NCI-H2196 (cell line): ENCODE data around the gene TUFT1.
"Not testable (repeated sequence)": the region's sequence is repeated elsewhere in the genome, so short reads cannot be mapped to it uniquely, and the experiment has no call there.

Source experiments
- DNase-seq: peaks from one replicate; lab custom pipeline; 2025; ENCODE audit not compliant: unreplicated experiment; lab: John Stamatoyannopoulos, UW

TUFT1 gene

DNA sequence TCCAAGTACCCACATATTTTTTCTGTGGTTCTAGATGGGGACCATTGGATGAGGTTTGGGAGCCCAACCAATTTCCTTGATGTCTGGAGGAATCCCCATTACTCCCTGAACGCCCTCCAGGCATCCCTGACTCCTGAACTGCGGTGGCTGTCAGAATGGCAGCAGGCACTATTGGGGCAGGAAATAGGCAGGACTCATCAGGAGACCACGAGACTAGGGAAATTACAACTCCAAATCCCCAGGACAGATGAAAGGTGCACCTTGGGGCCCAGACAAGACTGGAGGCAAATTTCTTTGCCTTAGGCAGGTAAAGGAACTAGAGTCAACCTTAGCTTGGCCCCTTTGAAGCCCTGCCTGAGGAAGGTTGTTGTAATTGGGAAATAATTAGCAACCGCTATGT is 27.8 kb upstream of the TUFT1 start:
- no peak for DNase-seq

DNA sequence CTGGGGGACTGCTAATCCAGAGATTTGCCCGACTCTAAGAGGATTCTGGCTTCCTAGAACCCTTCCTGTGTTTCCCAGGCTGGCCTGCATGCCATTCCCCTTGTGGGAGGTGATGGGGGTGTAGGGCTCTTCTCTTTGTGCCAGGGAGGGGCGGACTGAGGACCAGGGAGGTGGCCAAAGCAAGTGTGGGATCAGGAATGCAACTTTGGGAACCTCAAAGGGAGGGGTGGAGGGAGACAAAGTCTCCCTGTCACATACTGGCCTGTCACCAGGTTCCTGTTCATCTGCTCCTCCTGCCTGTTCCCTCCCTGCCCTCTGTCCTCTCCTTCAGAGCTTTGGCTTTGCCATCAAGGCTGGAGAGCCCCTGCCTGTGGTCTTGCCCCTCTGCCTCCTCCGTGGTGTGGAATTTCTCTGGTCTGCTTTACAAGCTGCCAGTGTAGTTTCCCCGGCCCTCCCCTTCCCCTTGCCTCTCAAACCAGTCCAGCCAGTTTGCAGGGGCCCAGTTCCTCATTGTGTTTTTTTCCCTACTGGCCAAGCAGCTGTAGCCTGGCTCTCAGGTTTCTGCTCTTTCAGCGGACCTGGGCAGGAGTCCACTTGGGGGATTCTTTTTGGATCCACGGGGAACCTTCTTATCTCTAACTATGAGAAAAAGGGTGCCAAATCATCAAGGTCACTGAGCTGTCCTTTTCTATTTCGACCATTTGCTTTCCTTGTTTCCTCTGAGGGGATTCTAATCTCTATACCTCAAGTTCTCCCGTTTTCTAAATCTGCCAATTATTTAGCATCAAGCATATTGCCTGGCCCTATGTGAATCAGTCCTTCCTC is 27.1 kb upstream of the TUFT1 start:
- peak; percentile 78 for DNase-seq

DNA sequence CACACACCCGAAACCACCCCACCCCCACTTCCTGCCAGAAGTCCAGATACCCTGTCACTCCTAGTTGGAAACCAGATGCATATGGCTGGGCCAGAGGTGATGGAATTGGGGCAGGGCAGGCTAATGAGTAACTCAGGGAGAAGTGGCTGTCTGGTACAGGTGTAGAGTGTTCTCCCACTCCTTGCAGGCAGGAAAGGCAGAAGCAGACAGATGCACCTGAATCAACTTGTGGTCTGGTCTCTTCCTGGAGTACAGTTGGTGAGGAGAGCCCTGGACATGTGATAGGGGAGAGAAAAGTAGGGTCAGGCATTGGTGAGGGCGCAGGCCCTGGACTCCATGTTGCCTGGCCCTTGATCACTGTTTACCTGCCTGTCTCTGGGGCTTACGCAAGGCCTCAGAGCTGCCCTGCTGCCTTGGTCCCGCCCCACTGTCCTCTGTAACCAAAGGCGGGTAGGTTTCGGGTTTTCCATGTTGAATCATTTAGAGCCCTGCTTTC is 26.4 kb upstream of the TUFT1 start:
- peak; percentile 71 for DNase-seq

DNA sequence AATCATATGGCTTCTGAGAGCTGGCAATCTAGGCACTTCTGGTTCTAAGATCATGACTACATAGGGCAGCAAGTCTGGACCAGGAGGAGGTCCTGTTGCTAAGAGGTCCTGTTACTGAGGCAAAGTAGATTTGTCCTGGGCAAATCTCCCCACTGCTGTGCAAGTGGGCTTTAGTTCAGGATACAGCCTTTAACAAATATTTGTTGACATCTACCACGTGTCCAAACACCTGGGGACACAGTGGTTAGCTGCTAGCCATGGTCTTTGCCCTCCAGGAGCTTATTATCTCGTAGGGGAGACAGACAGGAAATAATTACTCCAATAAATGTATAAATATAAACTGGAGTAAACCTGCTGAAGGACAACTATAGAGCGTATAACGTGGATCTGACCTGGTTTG is 25.7 kb upstream of the TUFT1 start:
- DNase-seq: no peak

DNA sequence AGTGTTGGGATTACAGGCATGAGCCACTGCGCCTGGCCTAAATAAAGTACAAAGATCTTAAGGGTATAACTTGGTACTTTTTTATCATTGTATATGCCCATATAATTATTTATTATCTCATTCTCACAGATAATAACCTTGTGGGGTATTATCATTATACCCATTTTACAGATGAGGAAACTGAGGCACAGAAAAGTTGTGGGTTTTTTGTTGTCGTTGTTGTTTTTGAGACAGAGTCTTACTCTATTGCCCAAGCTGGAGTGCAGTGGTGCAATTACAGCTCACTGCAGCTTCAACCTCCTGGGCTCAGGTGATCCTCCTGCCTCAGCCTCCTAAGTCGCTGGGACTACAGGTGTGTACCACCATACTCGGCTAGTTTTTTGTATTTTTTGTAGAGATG is 24.8 kb upstream of the TUFT1 start:
- no peak for DNase-seq

DNA sequence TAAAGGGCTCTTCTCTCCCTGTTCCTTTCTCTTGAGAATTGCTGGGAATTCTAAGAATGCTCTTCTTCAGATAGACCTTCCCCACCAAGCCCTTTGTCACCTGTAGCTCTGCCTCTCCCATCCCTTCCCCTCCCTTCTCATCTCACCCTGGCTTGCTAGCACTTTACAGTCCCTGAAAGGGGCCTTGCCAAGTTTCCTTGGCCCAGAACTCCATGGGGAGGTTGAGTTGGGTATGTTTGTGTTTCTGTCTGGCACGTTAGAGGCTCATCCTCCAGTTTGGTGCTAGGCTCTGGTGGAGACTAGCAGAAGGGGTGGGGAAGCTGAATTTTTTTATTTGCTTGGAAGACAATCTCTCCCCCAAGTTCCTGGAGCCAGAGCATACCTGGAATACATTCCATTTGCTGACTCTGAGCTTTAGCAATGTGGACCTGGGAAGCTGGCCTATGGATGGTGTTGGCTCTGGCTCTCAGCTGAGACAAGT is 24.0 kb upstream of the TUFT1 start:
- peak; percentile 23 for DNase-seq

DNA sequence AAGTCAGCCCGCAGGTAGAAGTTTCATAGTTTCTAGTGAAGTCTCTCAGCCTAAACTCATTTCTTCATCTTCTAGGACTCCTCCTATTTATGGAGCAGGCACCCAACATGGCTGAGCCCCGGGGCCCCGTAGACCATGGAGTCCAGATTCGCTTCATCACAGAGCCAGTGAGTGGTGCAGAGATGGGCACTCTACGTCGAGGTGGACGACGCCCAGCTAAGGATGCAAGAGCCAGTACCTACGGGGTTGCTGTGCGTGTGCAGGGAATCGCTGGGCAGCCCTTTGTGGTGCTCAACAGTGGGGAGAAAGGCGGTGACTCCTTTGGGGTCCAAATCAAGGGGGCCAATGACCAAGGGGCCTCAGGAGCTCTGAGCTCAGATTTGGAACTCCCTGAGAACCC is 21.7 kb upstream of the TUFT1 start:
- no peak for DNase-seq

DNA sequence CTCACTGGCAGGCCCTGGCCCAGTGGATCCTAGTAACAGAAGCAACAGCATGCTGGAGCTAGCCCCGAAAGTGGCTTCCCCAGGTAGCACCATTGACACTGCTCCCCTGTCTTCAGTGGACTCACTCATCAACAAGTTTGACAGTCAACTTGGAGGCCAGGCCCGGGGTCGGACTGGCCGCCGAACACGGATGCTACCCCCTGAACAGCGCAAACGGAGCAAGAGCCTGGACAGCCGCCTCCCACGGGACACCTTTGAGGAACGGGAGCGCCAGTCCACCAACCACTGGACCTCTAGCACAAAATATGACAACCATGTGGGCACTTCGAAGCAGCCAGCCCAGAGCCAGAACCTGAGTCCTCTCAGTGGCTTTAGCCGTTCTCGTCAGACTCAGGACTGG is 21.2 kb upstream of the TUFT1 start:
- DNase-seq: no peak

DNA sequence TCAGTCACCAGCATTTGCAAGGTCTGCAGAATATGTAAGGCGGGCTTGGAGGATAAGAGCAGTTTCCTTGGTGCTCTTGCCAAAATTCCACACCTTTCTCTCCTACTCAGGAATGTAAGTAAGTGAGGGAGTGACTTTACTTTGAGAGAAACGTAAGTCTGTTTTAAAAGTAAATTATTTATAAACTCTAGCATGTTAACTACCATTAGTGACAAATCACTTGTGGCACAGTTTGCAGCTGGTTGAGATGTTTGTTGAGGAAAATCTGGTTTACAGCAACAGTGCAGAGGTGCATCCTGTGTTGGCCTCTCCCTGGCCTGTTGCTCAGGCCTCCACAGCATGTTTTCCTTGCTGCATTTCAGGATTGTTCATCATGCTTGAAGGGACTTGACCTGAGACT is 20.4 kb upstream of the TUFT1 start:
- DNase-seq: no peak

DNA sequence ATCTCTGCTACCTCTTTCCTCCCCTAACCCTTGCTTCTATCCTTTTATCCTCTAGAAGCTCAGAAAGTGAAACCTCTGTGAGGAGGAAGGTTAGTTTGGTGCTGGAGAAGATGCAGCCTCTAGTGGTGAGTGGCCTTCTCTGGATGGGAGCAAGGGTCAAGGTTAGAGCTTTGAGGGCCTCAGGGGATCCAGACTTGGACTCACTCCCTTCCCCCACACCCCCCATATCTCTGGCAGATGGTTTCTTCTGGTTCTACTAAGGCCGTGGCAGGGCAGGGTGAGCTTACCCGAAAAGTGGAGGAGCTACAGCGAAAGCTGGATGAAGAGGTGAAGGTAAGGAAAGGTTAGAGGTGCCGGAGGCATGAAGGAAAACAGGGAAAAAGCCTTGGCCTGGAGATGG is 19.8 kb upstream of the TUFT1 start:
- DNase-seq: no peak

DNA sequence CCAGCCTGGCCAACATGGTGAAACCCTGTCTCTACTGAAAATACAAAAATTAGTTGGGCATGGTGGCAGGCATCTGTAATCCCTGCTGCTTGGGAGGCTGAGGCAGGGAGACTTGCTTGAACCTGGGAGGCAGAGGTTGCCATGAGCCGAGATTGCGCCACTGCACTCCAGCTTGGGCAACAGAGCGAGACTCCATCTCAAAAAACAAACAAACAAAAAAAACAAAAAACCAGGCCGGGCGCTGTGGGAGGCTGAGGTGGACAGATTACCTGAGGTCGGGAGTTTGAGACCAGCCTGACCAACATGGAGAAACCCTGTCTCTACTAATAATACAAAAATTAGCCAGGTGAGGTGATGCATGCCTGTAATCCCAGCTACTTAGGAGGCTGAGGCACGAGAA is 17.7 kb upstream of the TUFT1 start:
- not testable (repeated sequence) for DNase-seq

DNA sequence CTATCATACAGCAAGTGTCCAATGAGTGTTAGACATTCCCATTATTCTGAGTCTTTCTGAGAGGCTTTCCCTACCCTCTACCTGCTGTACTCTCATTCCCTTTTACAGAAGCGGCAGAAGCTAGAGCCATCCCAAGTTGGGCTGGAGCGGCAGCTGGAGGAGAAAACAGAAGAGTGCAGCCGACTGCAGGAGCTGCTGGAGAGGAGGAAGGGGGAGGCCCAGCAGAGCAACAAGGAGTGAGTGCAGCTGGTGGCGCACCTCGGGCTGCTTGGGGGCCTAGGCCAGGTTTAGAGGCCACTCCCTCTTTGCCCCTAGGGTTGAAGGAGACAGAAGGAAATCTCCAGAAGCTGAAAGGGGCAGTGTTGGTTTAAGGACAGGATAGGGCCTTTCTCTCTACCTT is 16.8 kb upstream of the TUFT1 start:
- DNase-seq: no peak

DNA sequence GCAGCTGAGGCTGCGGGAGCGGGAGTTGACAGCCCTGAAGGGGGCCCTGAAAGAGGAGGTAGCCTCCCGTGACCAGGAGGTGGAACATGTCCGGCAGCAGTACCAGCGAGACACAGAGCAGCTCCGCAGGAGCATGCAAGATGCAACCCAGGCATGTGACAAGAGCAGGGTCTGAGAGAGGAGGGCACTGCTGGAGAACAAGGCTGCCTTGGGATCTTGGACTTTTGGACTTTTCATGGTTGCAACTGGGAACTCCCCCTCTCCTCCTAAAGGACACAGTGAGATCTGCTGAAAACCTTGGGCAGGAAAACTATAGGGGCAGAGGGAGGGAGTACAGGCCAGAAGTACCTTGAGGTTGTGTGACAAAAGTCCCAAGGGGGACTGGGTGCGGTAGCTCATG is 15.4 kb upstream of the TUFT1 start:
- DNase-seq: no peak

DNA sequence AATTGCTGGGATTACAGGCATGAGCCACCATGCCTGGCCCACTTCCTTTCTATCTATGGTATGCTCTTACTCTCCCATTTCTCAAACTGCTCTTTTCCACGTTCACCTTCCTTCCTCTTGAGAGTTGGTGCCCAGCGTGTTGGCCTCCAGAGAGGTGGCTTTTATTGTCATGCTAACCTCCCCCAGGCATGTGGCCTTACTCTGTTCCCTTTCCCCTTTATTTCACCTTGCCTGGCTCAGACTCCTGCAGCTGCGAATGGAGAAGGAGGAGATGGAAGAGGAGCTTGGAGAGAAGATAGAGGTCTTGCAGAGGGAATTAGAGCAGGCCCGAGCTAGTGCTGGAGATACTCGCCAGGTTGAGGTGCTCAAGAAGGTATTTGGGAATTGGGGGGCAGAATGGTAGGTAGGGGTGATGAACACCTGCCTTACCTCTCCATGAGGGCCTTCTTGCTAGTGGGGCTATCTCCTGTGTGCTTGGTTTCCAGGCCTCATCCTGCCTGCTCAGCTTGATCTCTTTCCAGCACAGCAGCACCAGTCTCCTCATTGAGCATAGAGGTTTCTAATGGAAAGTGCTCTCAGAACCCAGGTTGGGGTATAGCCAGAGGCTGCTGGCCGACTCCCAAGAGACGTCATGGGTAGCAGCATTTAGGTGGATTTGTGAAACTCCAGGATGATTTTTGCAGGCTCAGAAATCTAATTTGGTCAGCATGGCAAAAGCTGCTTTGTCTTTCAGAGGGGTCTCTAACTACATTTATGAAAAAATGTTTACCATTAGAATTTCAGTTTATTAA is 13.2 kb upstream of the TUFT1 start:
- no peak for DNase-seq

DNA sequence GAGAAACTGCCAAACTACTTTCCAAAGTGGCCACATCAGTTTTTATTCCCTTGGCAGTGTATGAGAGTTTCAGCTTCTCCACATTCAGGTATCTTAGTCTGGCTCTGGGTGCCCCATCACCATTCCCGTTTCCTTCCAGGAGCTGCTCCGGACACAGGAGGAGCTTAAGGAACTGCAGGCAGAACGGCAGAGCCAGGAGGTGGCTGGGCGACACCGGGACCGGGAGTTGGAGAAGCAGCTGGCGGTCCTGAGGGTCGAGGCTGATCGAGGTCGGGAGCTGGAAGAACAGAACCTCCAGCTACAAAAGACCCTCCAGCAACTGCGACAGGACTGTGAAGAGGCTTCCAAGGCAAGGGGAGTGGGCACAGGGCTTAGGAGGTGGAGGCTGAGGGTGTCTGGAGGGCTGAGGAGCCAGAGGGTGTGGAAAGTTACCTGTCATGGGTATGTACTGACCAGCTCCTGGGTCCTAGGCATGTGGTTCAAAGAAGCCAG is 10.9 kb upstream of the TUFT1 start:
- no peak for DNase-seq

DNA sequence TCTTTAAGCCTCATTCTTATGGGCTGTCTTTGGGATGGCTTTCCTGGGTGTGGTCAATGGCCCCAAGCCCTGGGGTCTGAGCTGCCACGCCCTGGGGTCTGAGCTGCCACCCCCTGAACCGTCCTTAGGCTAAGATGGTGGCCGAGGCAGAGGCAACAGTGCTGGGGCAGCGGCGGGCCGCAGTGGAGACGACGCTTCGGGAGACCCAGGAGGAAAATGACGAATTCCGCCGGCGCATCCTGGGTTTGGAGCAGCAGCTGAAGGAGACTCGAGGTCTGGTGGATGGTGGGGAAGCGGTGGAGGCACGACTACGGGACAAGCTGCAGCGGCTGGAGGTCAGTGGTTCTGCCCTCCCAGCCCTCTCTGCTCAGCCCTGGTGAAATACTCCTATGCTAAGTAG is 10.3 kb upstream of the TUFT1 start:
- no peak for DNase-seq

DNA sequence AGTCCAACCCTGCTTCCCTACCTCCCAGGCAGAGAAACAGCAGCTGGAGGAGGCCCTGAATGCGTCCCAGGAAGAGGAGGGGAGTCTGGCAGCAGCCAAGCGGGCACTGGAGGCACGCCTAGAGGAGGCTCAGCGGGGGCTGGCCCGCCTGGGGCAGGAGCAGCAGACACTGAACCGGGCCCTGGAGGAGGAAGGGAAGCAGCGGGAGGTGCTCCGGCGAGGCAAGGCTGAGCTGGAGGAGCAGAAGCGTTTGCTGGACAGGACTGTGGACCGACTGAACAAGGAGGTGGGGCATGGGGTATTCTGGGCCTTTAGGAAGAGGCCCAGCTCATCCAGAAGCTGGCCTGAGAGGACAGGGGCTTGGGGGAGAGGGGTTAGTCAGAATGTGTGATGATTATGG is 9.6 kb upstream of the TUFT1 start:
- no peak for DNase-seq

DNA sequence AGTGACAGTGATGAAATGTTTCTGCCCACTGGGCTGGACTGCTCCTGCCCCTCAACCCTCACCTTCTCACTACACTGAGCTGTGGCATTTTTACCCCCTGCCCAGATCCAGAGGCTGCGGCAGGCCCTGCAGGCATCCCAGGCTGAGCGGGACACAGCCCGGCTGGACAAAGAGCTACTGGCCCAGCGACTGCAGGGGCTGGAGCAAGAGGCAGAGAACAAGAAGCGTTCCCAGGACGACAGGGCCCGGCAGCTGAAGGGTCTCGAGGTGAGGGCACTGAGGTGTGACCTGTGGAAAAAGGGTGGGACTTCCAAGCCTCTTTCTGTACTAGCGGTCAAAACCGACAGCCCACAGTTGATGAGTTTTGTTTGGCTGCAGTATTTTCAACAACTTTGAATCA is 6.2 kb upstream of the TUFT1 start:
- DNase-seq: no peak

DNA sequence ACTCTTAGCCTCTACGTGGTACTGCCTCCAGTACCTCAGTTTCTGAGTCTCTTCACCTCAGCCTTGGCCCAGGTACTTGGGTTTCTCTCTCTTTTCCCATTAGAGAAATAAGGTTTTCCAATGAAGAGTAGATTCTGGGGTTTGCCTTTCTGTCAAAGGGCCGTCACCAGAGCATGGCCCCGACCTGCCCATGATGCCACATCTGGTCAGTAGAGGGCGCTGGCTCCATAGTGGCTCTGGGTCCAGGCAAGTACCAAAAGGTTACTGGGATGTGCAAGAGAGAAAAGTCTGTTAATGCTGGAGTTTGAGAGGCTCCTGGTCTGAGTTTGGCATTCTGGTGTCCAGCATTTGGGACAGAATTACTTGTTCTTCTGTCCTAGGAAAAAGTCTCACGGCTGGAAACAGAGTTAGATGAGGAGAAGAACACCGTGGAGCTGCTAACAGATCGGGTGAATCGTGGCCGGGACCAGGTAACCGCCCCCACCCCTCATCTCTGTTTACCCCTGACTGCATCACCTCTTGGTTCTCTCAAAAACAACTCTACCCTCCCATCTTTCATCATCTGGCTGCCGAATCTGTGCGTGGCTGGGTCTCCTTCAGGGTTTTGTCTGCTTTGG is 5.3 kb upstream of the TUFT1 start:
- peak; percentile 78 for DNase-seq

DNA sequence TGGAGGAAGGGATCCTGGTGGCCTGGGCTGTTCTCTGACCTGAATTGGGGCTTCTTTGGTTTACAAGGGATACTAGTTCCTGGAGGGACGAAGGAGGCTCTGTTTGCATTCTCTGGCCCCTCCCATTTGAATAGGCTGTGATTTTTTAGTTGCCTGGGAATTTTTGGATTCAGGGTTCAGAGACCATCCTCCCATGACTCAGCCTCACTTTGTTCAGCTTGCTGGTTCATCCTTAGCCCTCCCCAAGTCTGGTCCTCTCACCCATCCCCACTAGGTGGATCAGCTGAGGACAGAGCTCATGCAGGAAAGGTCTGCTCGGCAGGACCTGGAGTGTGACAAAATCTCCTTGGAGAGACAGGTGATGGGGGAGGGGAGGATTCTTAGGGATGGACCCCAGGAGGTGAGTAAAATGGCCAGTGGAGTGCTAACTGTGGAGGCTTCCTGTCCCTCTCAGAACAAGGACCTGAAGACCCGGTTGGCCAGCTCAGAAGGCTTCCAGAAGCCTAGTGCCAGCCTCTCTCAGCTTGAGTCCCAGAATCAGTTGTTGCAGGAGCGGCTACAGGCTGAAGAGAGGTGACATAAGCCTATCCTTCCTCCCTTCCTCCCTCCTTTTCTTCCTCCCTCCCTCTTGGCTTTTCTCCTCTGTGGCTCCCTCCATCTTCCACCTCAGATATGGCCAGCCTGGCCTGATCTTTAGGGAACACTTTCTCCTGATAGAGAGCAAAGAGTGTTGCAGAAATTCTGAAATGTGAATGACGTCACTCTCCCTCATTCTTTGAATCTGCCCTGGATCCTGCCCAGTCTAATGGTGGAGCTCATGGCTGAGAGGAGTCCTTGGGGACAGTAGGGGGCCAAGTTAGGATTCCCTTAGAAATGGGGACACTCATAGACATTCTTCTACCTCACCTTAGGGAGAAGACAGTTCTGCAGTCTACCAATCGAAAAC is 4.5 kb upstream of the TUFT1 start:
- DNase-seq: no peak
